Measurements from ENCODE around the gene ALAS2.
A peak's percentile ranks its signal among the peaks of the same experiment; 100 is the strongest.
"Not testable (repeated sequence)": the region's sequence is repeated elsewhere in the genome, so short reads cannot be mapped to it uniquely, and the experiment has no call there.

The ALAS2 gene

GRCh38 chrX:55006827-55007621 lies 23.8 kb downstream of the ALAS2 start:
- ATAC-seq (no peak), DNase-seq (no peak)

GRCh38 chrX:55005256-55005655 lies 25.5 kb downstream of the ALAS2 start:
- DNase-seq: no peak

GRCh38 chrX:55004231-55004630 lies 26.5 kb downstream of the ALAS2 start:
- DNase-seq: no peak

More at GRCh38 chrX:55005256-55005655, 25.5 kb downstream of the ALAS2 start:
- no peak for ATAC-seq

GRCh38 chrX:54999717-55000598 lies 30.8 kb downstream of the ALAS2 start, which contains the start of gene APEX2:
TSS of gene APEX2 (plus strand) at chrX:55000363. CDS start at chrX:55000423, 60 bp downstream.
- DNase-seq: peak; percentile 84
- peak; percentile 96 for ATAC-seq

More at GRCh38 chrX:55004231-55004630, 26.5 kb downstream of the ALAS2 start:
- ATAC-seq: no peak

- ATAC-seq (no peak), DNase-seq (no peak)
Observed at GRCh38 chrX:54995621-54996020, 35.2 kb downstream of the ALAS2 start.

GRCh38 chrX:54994668-54995351 lies 36.0 kb downstream of the ALAS2 start:
- ATAC-seq: no peak

GRCh38 chrX:54994099-54994498 lies 36.7 kb downstream of the ALAS2 start, which contains the start of gene PFKFB1:
TSS of gene PFKFB1 (minus strand) at chrX:54994188. CDS start at chrX:54994007, 181 bp downstream.
- no peak for DNase-seq
- ATAC-seq: no peak

More at GRCh38 chrX:54994668-54995351, 36.0 kb downstream of the ALAS2 start:
- no peak for DNase-seq

- ATAC-seq (no peak), DNase-seq (no peak)
Observed at GRCh38 chrX:54992911-54993622, 37.7 kb downstream of the ALAS2 start.

GRCh38 chrX:54991706-54992105 lies 39.1 kb downstream of the ALAS2 start:
- DNase-seq (no peak), ATAC-seq (no peak)

- ATAC-seq, DNase-seq: not testable (repeated sequence)
Observed at GRCh38 chrX:54983306-54983705, 47.5 kb downstream of the ALAS2 start.

GRCh38 chrX:54980334-54980733 lies 50.4 kb downstream of the ALAS2 start:
- ATAC-seq: no peak

GRCh38 chrX:54979432-54979831 lies 51.3 kb downstream of the ALAS2 start:
- no peak for DNase-seq
- no peak for ATAC-seq

More at GRCh38 chrX:54980334-54980733, 50.4 kb downstream of the ALAS2 start:
- DNase-seq: no peak

GRCh38 chrX:54978448-54978847 lies 52.3 kb downstream of the ALAS2 start:
- DNase-seq (no peak), ATAC-seq (no peak)

GRCh38 chrX:54977387-54977786 lies 53.4 kb downstream of the ALAS2 start:
- no peak for DNase-seq
- no peak for ATAC-seq

- DNase-seq (no peak), ATAC-seq (no peak)
Observed at GRCh38 chrX:54964766-54965497, 65.8 kb downstream of the ALAS2 start.

- DNase-seq (no peak), ATAC-seq (no peak)
Observed at GRCh38 chrX:54961750-54962149, 69.0 kb downstream of the ALAS2 start.
